SU-DHL-6 (cell line): Measurements from ENCODE around the gene SGPL1.

Experiments
- H2AFZ ChIP-seq: fragments of 200-600 bp; sonication (generic); 2 replicates; pipeline ENCODE4 v1.6.1; 2014; ENCODE audit warnings: low read depth, mild to moderate bottlenecking, moderate library complexity, mixed read lengths, antibody characterized with exemption, low read length; ENCODE audit not compliant: severe bottlenecking
- H3F3A ChIP-seq: fragments of 200-600 bp; shearing (Covaris generic); 2 replicates; pipeline ENCODE4 v1.6.0; 2016; ENCODE audit warnings: antibody characterized with exemption, mild to moderate bottlenecking; ENCODE audit not compliant: insufficient read depth
- H3K27ac ChIP-seq: fragments of 200-600 bp; sonication (generic); 2 replicates; pipeline ENCODE4 v1.5.1; 2016; ENCODE audit warnings: low read depth, mild to moderate bottlenecking, low read length, moderate library complexity, mixed read lengths
- H3K27me3 ChIP-seq: fragments of 200-600 bp; sonication (generic), shearing (Covaris generic); 2 replicates; pipeline ENCODE4 v1.6.0; 2014; ENCODE audit warnings: mild to moderate bottlenecking, low read length
- H3K36me3 ChIP-seq: fragments of 200-600 bp; sonication (generic); 2 replicates; pipeline ENCODE4 v1.6.1; 2014; ENCODE audit warnings: mild to moderate bottlenecking, low read length, mixed read lengths
- H3K4me2 ChIP-seq: fragments of 300-600, 200-600 bp; shearing (Covaris generic), sonication (generic); 2 replicates; pipeline ENCODE4 v1.6.0; 2014; ENCODE audit warnings: low read length, low read depth, mild to moderate bottlenecking; ENCODE audit not compliant: poor library complexity, severe bottlenecking
- H3K4me3 ChIP-seq: fragments of 200-600 bp; sonication (generic); 2 replicates; pipeline ENCODE4 v1.5.1; 2014; ENCODE audit warnings: antibody characterized with exemption, low read length, mild to moderate bottlenecking, mixed read lengths; ENCODE audit not compliant: insufficient read depth, poor library complexity, severe bottlenecking
- H3K79me2 ChIP-seq: fragments of 200-600 bp; sonication (generic); 2 replicates; pipeline ENCODE4 v1.6.1; 2014; ENCODE audit warnings: mild to moderate bottlenecking, low read length, moderate library complexity; ENCODE audit not compliant: insufficient read depth
- H3K9ac ChIP-seq: fragments of 200-600 bp; sonication (generic); 2 replicates; pipeline ENCODE4 v1.7.0; 2014; ENCODE audit warnings: mild to moderate bottlenecking, low read length
- H3K9me2 ChIP-seq: fragments of 200-600 bp; sonication (generic); replicated peaks from 2 replicates; pipeline ENCODE4 v1.6.1; 2014; ENCODE audit warnings: low read length; ENCODE audit not compliant: insufficient read depth
- H3K9me3 ChIP-seq: fragments of 200-600 bp; sonication (generic); 2 replicates; pipeline ENCODE4 v1.6.1; 2014; ENCODE audit warnings: low read length, mixed read lengths; ENCODE audit not compliant: insufficient read depth
- H4K20me1 ChIP-seq: fragments of 200-600 bp; sonication (generic); 2 replicates; pipeline ENCODE4 v1.6.1; 2014; ENCODE audit warnings: low read depth, mild to moderate bottlenecking, antibody characterized with exemption, low read length, moderate library complexity, mixed read lengths
- EZH2phosphoT487 ChIP-seq: fragments of 200-600 bp; sonication (generic), shearing (Covaris generic); conservative IDR thresholded peaks from 2 replicates; pipeline ENCODE4 v1.6.1; 2018; ENCODE audit warnings: mild to moderate bottlenecking, antibody characterized with exemption, low read length, moderate library complexity, mixed read lengths
- TF ChIP-seq, protein P1 (sequence below): fragments of 200-600 bp; sonication (generic); IDR thresholded peaks from one replicate; pipeline ENCODE4 v1.5.1; 2017; ENCODE audit warnings: antibody characterized with exemption, mild to moderate bottlenecking, low read length, moderate library complexity; ENCODE audit not compliant: insufficient read depth, poor library complexity, severe bottlenecking

Gene SGPL1

DNA sequence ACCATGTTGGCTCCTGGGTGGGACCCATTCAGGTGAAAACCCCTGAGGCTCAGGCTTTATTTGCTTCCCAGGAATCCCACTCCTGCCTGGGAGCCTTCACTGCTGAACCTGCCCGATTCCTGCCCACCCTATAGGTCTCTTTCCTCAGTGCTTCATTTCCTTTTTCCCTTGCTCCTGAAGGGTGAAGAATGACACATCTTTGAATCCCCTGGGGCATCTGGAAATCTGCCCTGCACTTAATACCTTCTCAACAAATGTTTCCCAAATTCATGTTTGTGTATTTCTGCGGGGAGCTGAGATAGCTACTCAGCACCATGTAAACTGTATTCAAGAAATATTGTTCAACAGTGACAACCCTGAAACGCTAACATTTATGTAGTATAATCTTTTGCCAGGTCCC, 82.9 kb downstream of the SGPL1 start:
- Histone ChIP-seq H3K4me3 (no peak overlapping the region), H3K36me3 (no peaks in the 10 kb centered on the region), H3F3A (no peaks in the 10 kb centered on the region), H3K9ac (no peak overlapping the region), H3K4me2 (no peak overlapping the region), H3K27me3 (no peaks in the 10 kb centered on the region), H3K27ac (no peak overlapping the region), H3K9me3 (no peaks in the 10 kb centered on the region), H3K79me2 (no peaks in the 10 kb centered on the region), H2AFZ (no peak overlapping the region), H3K9me2 (no peaks in the 10 kb centered on the region), H4K20me1 (no peaks in the 10 kb centered on the region)
- TF ChIP-seq, protein P1, sequence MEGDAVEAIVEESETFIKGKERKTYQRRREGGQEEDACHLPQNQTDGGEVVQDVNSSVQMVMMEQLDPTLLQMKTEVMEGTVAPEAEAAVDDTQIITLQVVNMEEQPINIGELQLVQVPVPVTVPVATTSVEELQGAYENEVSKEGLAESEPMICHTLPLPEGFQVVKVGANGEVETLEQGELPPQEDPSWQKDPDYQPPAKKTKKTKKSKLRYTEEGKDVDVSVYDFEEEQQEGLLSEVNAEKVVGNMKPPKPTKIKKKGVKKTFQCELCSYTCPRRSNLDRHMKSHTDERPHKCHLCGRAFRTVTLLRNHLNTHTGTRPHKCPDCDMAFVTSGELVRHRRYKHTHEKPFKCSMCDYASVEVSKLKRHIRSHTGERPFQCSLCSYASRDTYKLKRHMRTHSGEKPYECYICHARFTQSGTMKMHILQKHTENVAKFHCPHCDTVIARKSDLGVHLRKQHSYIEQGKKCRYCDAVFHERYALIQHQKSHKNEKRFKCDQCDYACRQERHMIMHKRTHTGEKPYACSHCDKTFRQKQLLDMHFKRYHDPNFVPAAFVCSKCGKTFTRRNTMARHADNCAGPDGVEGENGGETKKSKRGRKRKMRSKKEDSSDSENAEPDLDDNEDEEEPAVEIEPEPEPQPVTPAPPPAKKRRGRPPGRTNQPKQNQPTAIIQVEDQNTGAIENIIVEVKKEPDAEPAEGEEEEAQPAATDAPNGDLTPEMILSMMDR, result no peak
- TF ChIP-seq EZH2phosphoT487, result no peak

DNA sequence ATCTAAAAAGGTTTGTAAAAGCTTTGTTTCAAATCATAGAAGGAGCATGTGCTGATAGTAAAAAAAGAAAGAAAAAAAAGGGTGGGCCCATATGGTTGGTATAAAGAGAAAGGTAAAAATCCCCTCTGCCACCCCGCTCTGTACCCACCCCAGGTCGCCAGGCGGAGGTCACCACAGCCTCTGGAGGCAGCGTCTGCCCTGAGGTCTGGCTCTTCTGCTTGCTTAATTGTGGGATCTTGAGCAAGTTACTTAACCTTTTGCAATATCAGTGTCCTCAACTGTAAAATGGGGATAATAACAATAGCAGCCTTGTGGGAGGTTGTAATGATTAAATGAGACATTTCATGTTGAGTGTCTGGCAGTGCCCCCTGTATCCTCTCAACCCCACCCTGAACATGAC, 83.3 kb downstream of the SGPL1 start:
- H3K27me3 ChIP-seq, result no peaks in the 10 kb centered on the region
- no peak for TF ChIP-seq EZH2phosphoT487
- TF ChIP-seq, protein P1, result no peak
- no peaks in the 10 kb centered on the region for H3K9me3 ChIP-seq
- no peak overlapping the region for H2AFZ ChIP-seq
- no peak overlapping the region for H3K27ac ChIP-seq
- H3K9ac ChIP-seq, result no peak overlapping the region
- H3K4me2 ChIP-seq, result no peak overlapping the region
- H4K20me1 ChIP-seq, result no peaks in the 10 kb centered on the region
- H3K4me3 ChIP-seq, result no peak overlapping the region
- no peaks in the 10 kb centered on the region for H3K79me2 ChIP-seq
- H3K9me2 ChIP-seq, result no peaks in the 10 kb centered on the region
- H3F3A ChIP-seq, result no peaks in the 10 kb centered on the region
- no peaks in the 10 kb centered on the region for H3K36me3 ChIP-seq

DNA sequence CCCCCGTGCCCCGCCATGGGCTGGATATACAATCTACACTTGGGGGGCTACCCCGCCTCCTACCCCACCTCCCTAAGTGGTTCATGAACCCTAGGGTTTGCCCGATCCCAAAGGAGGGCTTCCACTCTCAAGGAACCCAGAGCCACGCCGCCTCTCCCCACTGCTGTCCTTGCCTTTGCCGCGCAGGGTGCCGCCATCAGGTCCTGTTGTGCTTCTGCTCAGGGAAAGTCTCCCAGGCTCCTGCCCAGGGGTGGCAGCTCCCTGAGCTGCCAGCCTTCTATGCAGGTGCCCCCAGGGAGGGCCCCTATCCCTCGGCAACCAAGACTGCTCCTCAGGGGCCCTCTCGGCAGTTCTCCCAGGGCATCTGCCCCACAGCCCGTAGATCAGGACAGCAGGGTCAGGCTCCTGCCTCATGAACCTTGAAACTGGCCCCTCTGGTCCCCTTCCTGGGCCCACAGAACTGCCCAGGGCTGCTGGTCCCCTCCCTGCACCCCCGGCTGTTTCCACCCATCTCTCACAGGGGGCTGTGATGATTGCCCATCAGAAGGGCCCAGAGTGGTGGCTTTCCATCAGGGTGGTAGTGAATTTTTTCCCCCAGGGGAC, 85.6 kb downstream of the SGPL1 start:
- TF ChIP-seq, protein P1, result no peak
- TF ChIP-seq EZH2phosphoT487, result no peak
- Histone ChIP-seq H3K9me2 (no peaks in the 10 kb centered on the region), H3K4me2 (no peak overlapping the region), H4K20me1 (no peaks in the 10 kb centered on the region), H3K27ac (no peak overlapping the region), H3F3A (no peaks in the 10 kb centered on the region), H2AFZ (no peak overlapping the region), H3K4me3 (no peak overlapping the region), H3K9me3 (no peaks in the 10 kb centered on the region), H3K9ac (no peak overlapping the region), H3K36me3 (no peaks in the 10 kb centered on the region), H3K27me3 (no peaks in the 10 kb centered on the region), H3K79me2 (no peaks in the 10 kb centered on the region)
